ENCODE data around the gene SEC22C. TPM values are rescaled to one million over a fixed set of nuclear protein-coding genes. Genes with fewer than 3 reads are reported as not detected.

The SEC22C gene
- total RNA-seq, 1 donor from 2014 or later, result 66.1 TPM

GRCh38 chr3:42498034-42498433, 83.7 kb downstream of the SEC22C start:
- DNase-seq (ENCODE audit: low read depth), result no peak

Other genes with a start within 250 kb of the SEC22C start
- not detected in 2 replicates for gene LYZL4, start 171.4 kb downstream of the SEC22C start, total RNA-seq
- 0.25 and 0.69 TPM in 2 replicates for gene VIPR1, start 79.3 kb downstream of the SEC22C start, total RNA-seq
- 16.2 and 34.2 TPM in 2 replicates for gene SS18L2, start 8.9 kb upstream of the SEC22C start, total RNA-seq
- gene NKTR, start 18.7 kb upstream of the SEC22C start, total RNA-seq, result 22.9 and 68.4 TPM in 2 replicates
- 16.7 and 39.2 TPM in 2 replicates for gene ZBTB47, start 71.7 kb upstream of the SEC22C start, total RNA-seq
- gene KLHL40, start 103.6 kb upstream of the SEC22C start, total RNA-seq, result not detected in 2 replicates
- gene HHATL, start 120.8 kb upstream of the SEC22C start, total RNA-seq, result not detected in 2 replicates
- gene CCDC13, start 191.3 kb upstream of the SEC22C start, total RNA-seq, result 0.17 and 2.8 TPM in 2 replicates
- 367 and 566 TPM in 2 replicates for gene HIGD1A, start 222.5 kb upstream of the SEC22C start, total RNA-seq
- 2.9 and 16.8 TPM in 2 replicates for gene ACKR2, start 227.5 kb upstream of the SEC22C start, total RNA-seq